Brain microvascular endothelial cell (primary cell): ENCODE results near the gene TSHZ3.

Experiments used
- DNase-seq: peaks from one replicate; pipeline ENCODE4 v3.0.0-alpha.2; 2020
- H3K27ac ChIP-seq: fragments of 250-450 bp; sonication (Bioruptor Pico); 2 replicates; pipeline ENCODE4 v1.5.1; 2020; ENCODE audit warnings: mild to moderate bottlenecking, moderate library complexity
- H3K27me3 ChIP-seq: fragments of 250-450 bp; sonication (Bioruptor Pico); replicated peaks from 2 replicates; pipeline ENCODE4 v1.5.1; 2020; ENCODE audit warnings: mild to moderate bottlenecking
- H3K36me3 ChIP-seq: fragments of 250-450 bp; sonication (Bioruptor Pico); replicated peaks from 2 replicates; pipeline ENCODE4 v1.5.1; 2020; ENCODE audit warnings: mild to moderate bottlenecking
- H3K4me3 ChIP-seq: 2 replicates; pipeline ENCODE4 v1.5.1; 2011; ENCODE audit warnings: low read depth, mild to moderate bottlenecking, control low read depth, low read length, moderate library complexity
- CTCF ChIP-seq: IDR thresholded peaks from 2 replicates; pipeline ENCODE4 v1.5.1; 2011; ENCODE audit warnings: low read depth, mild to moderate bottlenecking, moderate library complexity, low read length, control low read depth, inconsistent platforms; ENCODE audit errors: missing control alignments
- in situ Hi-C: cut with HindIII; loops from 2 replicates; pipeline ENCODE4 v1.10.0; 2017; ENCODE audit warnings: low sequenced_read_pairs, low pct_ligation_motif_present

Gene TSHZ3

GRCh38 chr19:31299665-31300064 is 49.6 kb downstream of the TSHZ3 start:
- no peak for TF ChIP-seq CTCF
- in situ Hi-C loops = no loop called here
- no peak for DNase-seq
- no peak overlapping the region for H3K4me3 ChIP-seq
- no peaks in the 10 kb centered on the region for H3K36me3 ChIP-seq
- no peaks in the 10 kb centered on the region for H3K27me3 ChIP-seq
- H3K27ac ChIP-seq = no peak overlapping the region

- no peak for TF ChIP-seq CTCF
- no peak overlapping the region for H3K4me3 ChIP-seq
- H3K36me3 ChIP-seq = no peaks in the 10 kb centered on the region
- H3K27me3 ChIP-seq = no peaks in the 10 kb centered on the region
- no peak overlapping the region for H3K27ac ChIP-seq
- in situ Hi-C loops = no loop called here
- DNase-seq = no peak
Measured at GRCh38 chr19:31297991-31298390, 51.2 kb downstream of the TSHZ3 start.

DNA sequence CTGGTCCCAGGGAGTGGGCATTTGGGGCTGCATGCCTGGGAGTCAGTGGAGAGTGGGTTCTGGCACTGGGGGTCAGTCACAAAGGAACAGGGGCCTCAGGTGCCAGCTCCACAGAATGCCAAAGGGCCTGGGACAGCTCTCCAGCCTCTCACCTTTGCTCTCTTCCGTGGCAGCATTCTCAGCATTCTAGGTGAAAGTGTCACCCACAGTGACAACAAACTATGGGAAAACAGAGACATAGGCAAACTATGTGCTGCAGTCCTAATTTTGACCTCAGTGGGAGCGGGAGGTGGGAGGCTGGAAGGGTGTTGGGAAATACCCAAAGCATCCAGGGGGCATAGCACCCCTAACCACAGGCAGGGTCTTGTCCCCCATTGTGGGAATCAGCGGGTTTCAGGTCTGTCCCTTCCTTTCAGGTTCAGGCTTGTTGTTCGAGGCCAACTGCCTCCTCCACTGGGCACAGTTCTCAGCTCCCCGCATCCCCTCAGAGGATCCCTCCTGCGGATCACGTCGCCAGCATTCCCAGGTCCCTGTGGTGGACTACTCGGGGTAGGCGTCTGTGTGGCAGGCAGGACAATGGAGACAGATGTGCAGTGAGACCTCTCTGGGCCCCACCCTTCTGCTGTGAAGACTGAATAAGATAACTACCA is 52.4 kb downstream of the TSHZ3 start:
- Histone ChIP-seq H3K27me3 (no peaks in the 10 kb centered on the region), H3K27ac (no peak overlapping the region), H3K36me3 (no peaks in the 10 kb centered on the region), H3K4me3 (no peak overlapping the region)
- in situ Hi-C loops = no loop called here
- no peak for DNase-seq
- TF ChIP-seq CTCF = no peak

DNA sequence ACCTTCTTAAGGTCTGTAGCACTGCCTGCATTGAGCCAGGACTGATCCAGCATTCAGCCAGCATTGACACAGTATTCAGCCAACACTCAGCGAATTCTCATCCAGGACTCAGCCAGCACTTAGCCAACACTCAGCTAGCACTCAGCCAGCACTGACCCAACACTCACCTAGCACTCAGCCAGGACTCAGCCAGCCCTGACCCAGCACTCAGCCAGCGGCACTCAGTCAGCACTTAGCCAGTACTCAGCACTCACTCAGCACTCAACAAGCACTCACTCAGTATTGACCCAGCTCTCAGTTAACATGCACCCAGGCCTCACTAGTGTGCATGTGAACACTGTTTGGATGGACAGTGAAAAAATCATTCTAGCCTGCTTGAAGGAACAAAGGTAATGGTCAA is 55.0 kb downstream of the TSHZ3 start:
- TF ChIP-seq CTCF = no peak

DNA sequence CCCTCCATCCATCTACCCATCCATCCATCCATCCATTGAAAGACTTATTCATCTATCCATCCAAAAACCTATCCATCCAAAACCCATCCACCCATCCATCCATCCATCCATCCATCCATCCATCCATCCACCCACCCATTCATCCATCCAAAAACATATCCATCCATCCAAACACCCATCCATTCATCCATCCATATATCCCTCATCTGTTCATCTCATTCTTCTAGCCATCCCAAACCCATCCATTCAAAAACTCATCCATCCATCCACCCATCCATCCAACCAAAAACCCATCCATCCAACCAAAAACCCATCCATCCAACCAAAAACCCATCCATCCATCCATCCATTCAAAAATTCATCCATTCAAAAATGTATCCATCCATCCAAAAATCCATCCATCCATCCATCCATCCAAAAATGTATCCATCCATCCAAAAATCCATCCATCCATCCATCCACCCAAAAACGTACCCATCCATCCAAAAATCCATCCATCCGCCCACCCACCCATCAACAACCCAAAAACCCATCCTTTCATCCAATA is 56.5 kb downstream of the TSHZ3 start:
- in situ Hi-C loops = no loop called here
- TF ChIP-seq CTCF = no peak
- DNase-seq = no peak
- Histone ChIP-seq H3K4me3 (no peak overlapping the region), H3K27ac (no peak overlapping the region), H3K36me3 (no peaks in the 10 kb centered on the region), H3K27me3 (no peaks in the 10 kb centered on the region)

More for the DNA sequence above, 55.0 kb downstream of the TSHZ3 start:
- no peak overlapping the region for H3K27ac ChIP-seq
- no peaks in the 10 kb centered on the region for H3K36me3 ChIP-seq
- H3K4me3 ChIP-seq = no peak overlapping the region
- no peak for DNase-seq
- in situ Hi-C loops = no loop called here
- H3K27me3 ChIP-seq = no peaks in the 10 kb centered on the region

GRCh38 chr19:31290931-31291590 is 58.2 kb downstream of the TSHZ3 start:
- DNase-seq = no peak
- H3K27ac ChIP-seq = no peak overlapping the region
- no peak overlapping the region for H3K4me3 ChIP-seq
- no peaks in the 10 kb centered on the region for H3K36me3 ChIP-seq
- no peaks in the 10 kb centered on the region for H3K27me3 ChIP-seq
- no peak for TF ChIP-seq CTCF
- in situ Hi-C loops = no loop called here
